Measurements from ENCODE around the gene IL5. TPM values are rescaled to one million over a fixed set of nuclear protein-coding genes. Genes with fewer than 3 reads are reported as not detected.
"Not testable (repeated sequence)": the region's sequence is repeated elsewhere in the genome, so short reads cannot be mapped to it uniquely, and the experiment has no call there.

The IL5 gene
- total and polyA plus RNA-seq, 2 donors (not counting 1 experiment from before 2014, with no cell fraction given) = not detected

DNA sequence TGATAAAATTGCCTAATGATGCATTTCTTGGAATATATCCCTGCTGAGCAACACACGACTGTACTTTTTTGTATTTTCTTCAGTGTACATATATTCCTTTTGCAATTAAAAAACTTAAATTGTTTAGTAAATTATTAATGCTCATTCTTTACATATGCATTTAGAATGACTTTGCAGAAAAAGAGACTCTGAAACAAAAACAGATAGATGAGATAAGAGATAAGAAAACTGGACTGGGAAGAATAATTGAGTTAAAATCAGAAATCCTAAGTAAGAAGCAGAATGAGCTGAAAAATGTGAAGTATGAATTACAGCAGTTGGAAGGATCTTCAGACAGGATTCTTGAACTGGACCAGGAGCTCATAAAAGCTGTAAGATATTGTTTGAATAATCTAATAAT, 46.1 kb upstream of the IL5 start:
- no peak for TF ChIP-seq CTCF (conservative IDR thresholded peaks at IDR 0.05 in 1 of 2, IDR thresholded peaks at IDR 0.05 in 1 of 2; ENCODE audit: low read depth in 1 of 2, low read length in 2 of 2)
- no peak for TF ChIP-seq EZH2 (IDR thresholded peaks at IDR 0.05; ENCODE audit: low read length, missing control alignments)
- H3K4me3 ChIP-seq (replicated peaks in 1 of 4; ENCODE audit: control extremely low read depth in 1 of 4, insufficient read depth in 1 of 4, low read depth in 3 of 4, low read length in 4 of 4) = no peak overlapping the region
- no peaks in the 10 kb centered on the region for H3K36me3 ChIP-seq (ENCODE audit: control insufficient read depth, insufficient read depth, low read length)
- H3K4me2 ChIP-seq (ENCODE audit: extremely low read depth, insufficient read depth, low read length) = no peak overlapping the region
- no peak overlapping the region for H3K27ac ChIP-seq (ENCODE audit: insufficient read depth, low read length)
- DNase-seq (ENCODE audit: low read depth in 2 of 2) = no peak
- peaks cover 2% of the 10 kb centered on the region for H3K4me1 ChIP-seq (ENCODE audit: control insufficient read depth, extremely low read depth, insufficient read depth, low read length)
- no peak overlapping the region for H2AFZ ChIP-seq (ENCODE audit: low read length)
- H3K27me3 ChIP-seq (ENCODE audit: control insufficient read depth, insufficient read depth, low read length) = no peaks in the 10 kb centered on the region
- H3K79me2 ChIP-seq (ENCODE audit: control insufficient read depth, insufficient read depth, low read length) = no peaks in the 10 kb centered on the region
- no peaks in the 10 kb centered on the region for H4K20me1 ChIP-seq (ENCODE audit: control insufficient read depth, extremely low read depth, insufficient read depth, low read length)
- H3K9me3 ChIP-seq (ENCODE audit: control insufficient read depth, insufficient read depth, low read depth, low read length) = no peaks in the 10 kb centered on the region
- H3K9ac ChIP-seq (ENCODE audit: insufficient read depth, low read length) = no peak overlapping the region

GRCh38 chr5:132586063-132586462, 42.7 kb upstream of the IL5 start:
- H3K27ac ChIP-seq (ENCODE audit: insufficient read depth, low read length) = no peak overlapping the region
- TF ChIP-seq EZH2 (IDR thresholded peaks at IDR 0.05; ENCODE audit: low read length, missing control alignments) (no peak), CTCF (conservative IDR thresholded peaks at IDR 0.05 in 1 of 2, IDR thresholded peaks at IDR 0.05 in 1 of 2; ENCODE audit: low read depth in 1 of 2, low read length in 2 of 2) (no peak)
- H3K79me2 ChIP-seq (ENCODE audit: control insufficient read depth, insufficient read depth, low read length) = no peaks in the 10 kb centered on the region
- H2AFZ ChIP-seq (ENCODE audit: low read length) = no peak overlapping the region
- H3K4me2 ChIP-seq (ENCODE audit: extremely low read depth, insufficient read depth, low read length) = no peak overlapping the region
- H4K20me1 ChIP-seq (ENCODE audit: control insufficient read depth, extremely low read depth, insufficient read depth, low read length) = no peaks in the 10 kb centered on the region
- no peaks in the 10 kb centered on the region for H3K4me1 ChIP-seq (ENCODE audit: control insufficient read depth, extremely low read depth, insufficient read depth, low read length)
- H3K27me3 ChIP-seq (ENCODE audit: control insufficient read depth, insufficient read depth, low read length) = no peaks in the 10 kb centered on the region
- no peak overlapping the region for H3K9ac ChIP-seq (ENCODE audit: insufficient read depth, low read length)
- no peaks in the 10 kb centered on the region for H3K9me3 ChIP-seq (ENCODE audit: control insufficient read depth, insufficient read depth, low read depth, low read length)
- H3K4me3 ChIP-seq (replicated peaks in 1 of 4; ENCODE audit: control extremely low read depth in 1 of 4, insufficient read depth in 1 of 4, low read depth in 3 of 4, low read length in 4 of 4) = no peak overlapping the region
- no peaks in the 10 kb centered on the region for H3K36me3 ChIP-seq (ENCODE audit: control insufficient read depth, insufficient read depth, low read length)
- DNase-seq (ENCODE audit: low read depth in 2 of 2) = no peak

GRCh38 chr5:132584560-132584959, 41.2 kb upstream of the IL5 start:
- not testable (repeated sequence) for H3K79me2 ChIP-seq (ENCODE audit: control insufficient read depth, insufficient read depth, low read length); H3K27ac ChIP-seq (ENCODE audit: insufficient read depth, low read length); DNase-seq (ENCODE audit: low read depth in 2 of 2); H3K36me3 ChIP-seq (ENCODE audit: control insufficient read depth, insufficient read depth, low read length); H3K9ac ChIP-seq (ENCODE audit: insufficient read depth, low read length); H3K27me3 ChIP-seq (ENCODE audit: control insufficient read depth, insufficient read depth, low read length); H3K4me2 ChIP-seq (ENCODE audit: extremely low read depth, insufficient read depth, low read length); H2AFZ ChIP-seq (ENCODE audit: low read length); H3K4me1 ChIP-seq (ENCODE audit: control insufficient read depth, extremely low read depth, insufficient read depth, low read length); H4K20me1 ChIP-seq (ENCODE audit: control insufficient read depth, extremely low read depth, insufficient read depth, low read length); H3K9me3 ChIP-seq (ENCODE audit: control insufficient read depth, insufficient read depth, low read depth, low read length); H3K4me3 ChIP-seq (replicated peaks in 1 of 4; ENCODE audit: control extremely low read depth in 1 of 4, insufficient read depth in 1 of 4, low read depth in 3 of 4, low read length in 4 of 4)

All from fibroblast of lung (primary cell).